ENCODE results near the gene TYROBP.

- no peak for TF ChIP-seq POLR2A (IDR thresholded peaks at IDR 0.05)
- no peak for TF ChIP-seq CTCF (IDR thresholded peaks at IDR 0.05)
These were observed 12.9 kb upstream of the TYROBP start for GRCh38 chr19:35921012-35921411.
